Trophoblast cell (in vitro differentiated cells and primary cell): ENCODE data around the gene DLG2.

ENCODE experiments used
- DNase-seq, 2 donors: peaks; one replicate each; pipeline ENCODE4 v3.0.0-alpha.2; 2016
- H2AFZ ChIP-seq: 2 replicates; pipeline ENCODE4 v1.6.1; 2013; ENCODE audit warnings: low read length, moderate library complexity, mild to moderate bottlenecking; ENCODE audit not compliant: insufficient read depth, poor library complexity
- H2AK5ac ChIP-seq: 2 replicates; pipeline ENCODE4 v1.6.1; 2013; ENCODE audit warnings: mild to moderate bottlenecking, low read length
- H2BK120ac ChIP-seq: 2 replicates; pipeline ENCODE4 v1.6.1; 2013; ENCODE audit warnings: low read length, mild to moderate bottlenecking, moderate library complexity; ENCODE audit not compliant: insufficient read depth, poor library complexity
- H2BK12ac ChIP-seq: 2 replicates; pipeline ENCODE4 v1.6.1; 2013; ENCODE audit warnings: mild to moderate bottlenecking, low read length, moderate library complexity
- H2BK5ac ChIP-seq: 2 replicates; pipeline ENCODE4 v1.6.1; 2013; ENCODE audit warnings: low read length, low read depth, moderate library complexity, mild to moderate bottlenecking; ENCODE audit not compliant: poor library complexity
- H3K14ac ChIP-seq: 2 replicates; pipeline ENCODE4 v1.6.1; 2013; ENCODE audit warnings: mild to moderate bottlenecking, low read length
- H3K18ac ChIP-seq: 2 replicates; pipeline ENCODE4 v1.6.1; 2013; ENCODE audit warnings: mild to moderate bottlenecking, low read length
- H3K23ac ChIP-seq: 2 replicates; pipeline ENCODE4 v1.6.1; 2013; ENCODE audit warnings: low read length
- H3K27ac ChIP-seq: 2 replicates; pipeline ENCODE4 v1.5.1; 2013; ENCODE audit warnings: low read depth, mild to moderate bottlenecking, inconsistent platforms, low read length, moderate library complexity
- H3K27me3 ChIP-seq: 2 replicates; pipeline ENCODE4 v1.6.1; 2013; ENCODE audit warnings: inconsistent platforms, mild to moderate bottlenecking, low read length, moderate library complexity; ENCODE audit not compliant: insufficient read depth
- H3K36me3 ChIP-seq, 2 experiments: 1 replicate in 1 of 2; 2 replicates in 1 of 2; pipeline ENCODE4 v1.6.1; 2013; ENCODE audit warnings: low read length in 2 of 2, mild to moderate bottlenecking in 2 of 2, moderate library complexity in 1 of 2; ENCODE audit not compliant: insufficient read depth in 2 of 2, control insufficient read depth in 1 of 2
- H3K4ac ChIP-seq: 2 replicates; pipeline ENCODE4 v1.6.1; 2013; ENCODE audit warnings: low read depth, mild to moderate bottlenecking, low read length, moderate library complexity
- H3K4me1 ChIP-seq, 2 experiments: 1 replicate in 1 of 2; 2 replicates in 1 of 2; pipeline ENCODE4 v1.6.1; 2013; ENCODE audit warnings: low read length in 2 of 2, mild to moderate bottlenecking in 2 of 2, moderate library complexity in 1 of 2; ENCODE audit not compliant: insufficient read depth in 2 of 2, control insufficient read depth in 1 of 2
- H3K4me2 ChIP-seq: 2 replicates; pipeline ENCODE4 v1.6.1; 2013; ENCODE audit warnings: inconsistent platforms, mild to moderate bottlenecking, low read length, moderate library complexity
- H3K4me3 ChIP-seq: 2 replicates; pipeline ENCODE4 v1.5.1; 2013; ENCODE audit warnings: mild to moderate bottlenecking, low read depth, low read length, inconsistent platforms
- H3K79me1 ChIP-seq: one replicate; pipeline ENCODE4 v1.6.1; 2013; ENCODE audit warnings: low read length
- H3K79me2 ChIP-seq: 2 replicates; pipeline ENCODE4 v1.6.1; 2013; ENCODE audit warnings: low read length, mild to moderate bottlenecking; ENCODE audit not compliant: control insufficient read depth, insufficient read depth, poor library complexity
- H3K9ac ChIP-seq: 2 replicates; pipeline ENCODE4 v1.6.1; 2013; ENCODE audit warnings: mild to moderate bottlenecking, low read length
- H3K9me3 ChIP-seq: 2 replicates; pipeline ENCODE4 v1.6.1; 2013; ENCODE audit warnings: low read depth, mild to moderate bottlenecking, control low read depth, inconsistent platforms, low read length; ENCODE audit not compliant: insufficient read depth
- H4K12ac ChIP-seq: 2 replicates; pipeline ENCODE4 v1.6.1; 2013; ENCODE audit warnings: low read depth, mild to moderate bottlenecking, low read length, moderate library complexity
- H4K8ac ChIP-seq: 2 replicates; pipeline ENCODE4 v1.6.1; 2013; ENCODE audit warnings: low read depth, mild to moderate bottlenecking, low read length, moderate library complexity
- H4K91ac ChIP-seq: one replicate; pipeline ENCODE4 v1.6.1; 2013; ENCODE audit warnings: low read depth, mild to moderate bottlenecking, low read length, moderate library complexity
- WGBS: extraction: QIAGEN DNeasy Blood & Tissue Kit; methylation state at CpG from one replicate; pipeline ENCODE4 v1.1.7; 2013; ENCODE audit warnings: missing lambda C conversion rate; ENCODE audit not compliant: insufficient read length, insufficient coverage; ENCODE audit errors: extremely low coverage; 5-methylcytosine and 5-hydroxymethylcytosine counted together

Gene DLG2

GRCh38 chr11:83692675-83693074 lies 1934.5 kb downstream of the DLG2 start:
- no CpG with 5 or more reads among the region's 1 CpG for WGBS
- no peak overlapping the region for H3K23ac ChIP-seq

GRCh38 chr11:83691451-83691950 lies 1935.6 kb downstream of the DLG2 start:
- no peak for DNase-seq
- Histone ChIP-seq H3K27me3 (no peaks in the 10 kb centered on the region), H3K14ac (no peak overlapping the region), H4K8ac (no peak overlapping the region), H3K4me3 (no peak overlapping the region), H2AFZ (no peak overlapping the region), H3K9ac (no peak overlapping the region), H2BK120ac (no peak overlapping the region), H3K4me2 (no peak overlapping the region), H3K18ac (no peak overlapping the region), H3K36me3 (no peaks in the 10 kb centered on the region), H3K27ac (no peak overlapping the region), H2BK5ac (no peak overlapping the region), H4K91ac (no peak overlapping the region), H3K4ac (no peak overlapping the region), H4K12ac (no peak overlapping the region), H2BK12ac (no peak overlapping the region), H3K4me1 (peaks cover 0 to 2% of the 10 kb centered on the region in 2 experiments), H3K9me3 (no peaks in the 10 kb centered on the region), H3K79me2 (no peaks in the 10 kb centered on the region), H2AK5ac (no peak overlapping the region), H3K23ac (no peak overlapping the region), H3K79me1 (no peaks in the 10 kb centered on the region)
- WGBS: no CpG with 5 or more reads among the region's 9 CpGs

More at GRCh38 chr11:83692675-83693074, 1934.5 kb downstream of the DLG2 start:
- no peaks in the 10 kb centered on the region for H3K9me3 ChIP-seq
- no peak overlapping the region for H3K4ac ChIP-seq
- H3K79me2 ChIP-seq: no peaks in the 10 kb centered on the region
- H2BK120ac ChIP-seq: no peak overlapping the region
- H2BK5ac ChIP-seq: no peak overlapping the region
- no peak overlapping the region for H2BK12ac ChIP-seq
- peaks cover 0 to 2% of the 10 kb centered on the region in 2 experiments for H3K4me1 ChIP-seq
- no peak for DNase-seq
- no peaks in the 10 kb centered on the region for H3K36me3 ChIP-seq
- H4K12ac ChIP-seq: no peak overlapping the region
- no peak overlapping the region for H3K4me3 ChIP-seq
- no peaks in the 10 kb centered on the region for H3K27me3 ChIP-seq
- H3K79me1 ChIP-seq: no peaks in the 10 kb centered on the region
- no peak overlapping the region for H4K91ac ChIP-seq
- no peak overlapping the region for H3K14ac ChIP-seq
- H3K27ac ChIP-seq: no peak overlapping the region
- H3K4me2 ChIP-seq: no peak overlapping the region
- H3K9ac ChIP-seq: no peak overlapping the region
- H2AFZ ChIP-seq: no peak overlapping the region
- no peak overlapping the region for H4K8ac ChIP-seq
- H2AK5ac ChIP-seq: no peak overlapping the region
- no peak overlapping the region for H3K18ac ChIP-seq

- no peak overlapping the region for H3K9ac ChIP-seq
Measured at GRCh38 chr11:83689144-83689780, 1937.9 kb downstream of the DLG2 start.

GRCh38 chr11:83687787-83688186 lies 1939.4 kb downstream of the DLG2 start:
- H3K23ac ChIP-seq: no peak overlapping the region
- H3K79me2 ChIP-seq: no peaks in the 10 kb centered on the region
- H4K91ac ChIP-seq: no peak overlapping the region
- H2AK5ac ChIP-seq: no peak overlapping the region
- no peak overlapping the region for H2BK12ac ChIP-seq
- H2BK5ac ChIP-seq: no peak overlapping the region
- H2BK120ac ChIP-seq: no peak overlapping the region
- no peak overlapping the region for H4K8ac ChIP-seq
- no peak overlapping the region for H3K27ac ChIP-seq
- H3K4me1 ChIP-seq: no peaks in the 10 kb centered on the region
- no peak overlapping the region for H2AFZ ChIP-seq
- no peak overlapping the region for H3K9ac ChIP-seq
- H3K4ac ChIP-seq: no peak overlapping the region
- no peak overlapping the region for H3K18ac ChIP-seq
- H4K12ac ChIP-seq: no peak overlapping the region
- no peak overlapping the region for H3K14ac ChIP-seq
- H3K9me3 ChIP-seq: no peaks in the 10 kb centered on the region
- no peak overlapping the region for H3K4me3 ChIP-seq
- H3K36me3 ChIP-seq: no peaks in the 10 kb centered on the region
- no peaks in the 10 kb centered on the region for H3K79me1 ChIP-seq
- no peak overlapping the region for H3K4me2 ChIP-seq
- 100% methylated on average over 2 of the region's 5 CpGs for WGBS
- no peak for DNase-seq
- H3K27me3 ChIP-seq: no peaks in the 10 kb centered on the region

More at GRCh38 chr11:83689144-83689780, 1937.9 kb downstream of the DLG2 start:
- no CpG with 5 or more reads among the region's 1 CpG for WGBS
- H3K79me2 ChIP-seq: no peaks in the 10 kb centered on the region
- H3K4me3 ChIP-seq: no peak overlapping the region
- H2BK5ac ChIP-seq: no peak overlapping the region
- H3K27ac ChIP-seq: no peak overlapping the region
- H3K4ac ChIP-seq: no peak overlapping the region
- H4K12ac ChIP-seq: no peak overlapping the region
- no peak overlapping the region for H4K8ac ChIP-seq
- H3K36me3 ChIP-seq: no peaks in the 10 kb centered on the region
- H2BK120ac ChIP-seq: no peak overlapping the region
- H3K14ac ChIP-seq: no peak overlapping the region
- H3K4me2 ChIP-seq: no peak overlapping the region
- H3K79me1 ChIP-seq: no peaks in the 10 kb centered on the region
- H3K4me1 ChIP-seq: peaks cover 0 to 2% of the 10 kb centered on the region in 2 experiments
- H2AK5ac ChIP-seq: no peak overlapping the region
- DNase-seq: no peak
- no peak overlapping the region for H4K91ac ChIP-seq
- no peak overlapping the region for H2BK12ac ChIP-seq
- H2AFZ ChIP-seq: no peak overlapping the region
- H3K18ac ChIP-seq: no peak overlapping the region
- no peak overlapping the region for H3K23ac ChIP-seq
- H3K27me3 ChIP-seq: no peaks in the 10 kb centered on the region
- H3K9me3 ChIP-seq: no peaks in the 10 kb centered on the region
